ENCODE measurements around the gene IL20RB. TPM values are rescaled to one million over a fixed set of nuclear protein-coding genes. Genes with fewer than 3 reads are reported as not detected.

Gene IL20RB
- total RNA-seq, 2 experiments from 2014 or later, result 1.5 to 2.2 TPM

DNA sequence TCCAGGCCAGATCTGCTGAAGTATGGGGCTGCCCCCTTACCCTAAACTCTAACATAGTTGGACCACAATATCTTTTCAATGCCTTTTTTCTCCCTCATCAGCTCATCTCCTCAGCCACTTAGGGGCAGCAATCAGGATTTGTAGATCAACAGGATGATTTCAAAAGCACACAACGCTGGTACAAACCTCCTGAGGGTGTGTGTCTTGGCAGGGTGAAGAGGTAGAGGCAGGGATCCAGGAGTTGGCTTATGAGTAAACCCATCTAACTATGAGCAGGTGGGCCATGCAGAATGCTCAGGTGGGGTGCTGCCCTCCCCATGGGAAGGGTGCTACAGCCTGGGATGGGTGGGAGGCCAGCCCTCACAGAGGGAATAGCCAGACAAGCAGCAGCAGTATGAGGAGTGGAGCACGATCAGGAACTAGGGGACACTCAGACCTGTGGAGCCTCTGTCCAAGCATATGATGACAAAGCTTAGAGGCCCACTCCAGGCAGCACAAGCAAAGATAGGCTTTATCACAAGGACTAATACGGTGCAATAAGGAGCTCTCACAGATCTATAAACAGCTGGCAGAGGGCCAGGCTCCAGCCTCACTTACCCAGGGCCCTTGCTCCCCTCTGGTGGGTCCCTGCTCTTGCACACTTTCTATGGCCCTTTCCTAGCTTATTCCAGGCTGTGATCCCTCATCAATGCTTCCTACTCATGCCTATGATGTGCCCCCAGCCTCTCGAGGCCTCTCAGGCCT, 32.2 kb downstream of the IL20RB start:
- H3K27me3 ChIP-seq (ENCODE audit: control insufficient read depth in 1 of 2, insufficient read depth in 2 of 2, low read length in 2 of 2), result no peaks in the 10 kb centered on the region
- H3K36me3 ChIP-seq (ENCODE audit: insufficient read depth, low read length), result no peaks in the 10 kb centered on the region
- TF ChIP-seq, protein P1, sequence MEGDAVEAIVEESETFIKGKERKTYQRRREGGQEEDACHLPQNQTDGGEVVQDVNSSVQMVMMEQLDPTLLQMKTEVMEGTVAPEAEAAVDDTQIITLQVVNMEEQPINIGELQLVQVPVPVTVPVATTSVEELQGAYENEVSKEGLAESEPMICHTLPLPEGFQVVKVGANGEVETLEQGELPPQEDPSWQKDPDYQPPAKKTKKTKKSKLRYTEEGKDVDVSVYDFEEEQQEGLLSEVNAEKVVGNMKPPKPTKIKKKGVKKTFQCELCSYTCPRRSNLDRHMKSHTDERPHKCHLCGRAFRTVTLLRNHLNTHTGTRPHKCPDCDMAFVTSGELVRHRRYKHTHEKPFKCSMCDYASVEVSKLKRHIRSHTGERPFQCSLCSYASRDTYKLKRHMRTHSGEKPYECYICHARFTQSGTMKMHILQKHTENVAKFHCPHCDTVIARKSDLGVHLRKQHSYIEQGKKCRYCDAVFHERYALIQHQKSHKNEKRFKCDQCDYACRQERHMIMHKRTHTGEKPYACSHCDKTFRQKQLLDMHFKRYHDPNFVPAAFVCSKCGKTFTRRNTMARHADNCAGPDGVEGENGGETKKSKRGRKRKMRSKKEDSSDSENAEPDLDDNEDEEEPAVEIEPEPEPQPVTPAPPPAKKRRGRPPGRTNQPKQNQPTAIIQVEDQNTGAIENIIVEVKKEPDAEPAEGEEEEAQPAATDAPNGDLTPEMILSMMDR (IDR thresholded peaks at IDR 0.05), result no peak
- Mint-ChIP-seq H3K27me3 (no peaks in the 10 kb centered on the region), H3K4me1 (ENCODE audit: low read depth) (peaks cover 8% of the 10 kb centered on the region), H3K27ac (no peak overlapping the region), H3K36me3 (ENCODE audit: low read depth) (no peaks in the 10 kb centered on the region), H3K4me3 (no peak overlapping the region), H3K9me3 (no peaks in the 10 kb centered on the region)
- ATAC-seq (ENCODE audit: poor library complexity), result no peak
- no peak overlapping the region for H3K4me3 ChIP-seq (ENCODE audit: low read length)
- no peak overlapping the region for H3K27ac ChIP-seq (ENCODE audit: low read depth in 1 of 2, low read length in 2 of 2)
- DNase-seq, result no peak
- CTCF ChIA-PET, result interaction anchor here (1.5 kb wide), 1 partner anchor 42 kb away, joined by 4 read pairs; no protein-coding TSS in a partner anchor
- no peaks in the 10 kb centered on the region for H3K9me3 ChIP-seq (ENCODE audit: control insufficient read depth in 1 of 2, insufficient read depth in 1 of 2, low read length in 2 of 2)
- intact Hi-C loops (cut with DNase I, micrococcal nuclease), result no loop called here
- POLR2A ChIA-PET, result no interaction called here
- no peaks in the 10 kb centered on the region for H3K4me1 ChIP-seq (ENCODE audit: insufficient read depth, low read length)

DNA sequence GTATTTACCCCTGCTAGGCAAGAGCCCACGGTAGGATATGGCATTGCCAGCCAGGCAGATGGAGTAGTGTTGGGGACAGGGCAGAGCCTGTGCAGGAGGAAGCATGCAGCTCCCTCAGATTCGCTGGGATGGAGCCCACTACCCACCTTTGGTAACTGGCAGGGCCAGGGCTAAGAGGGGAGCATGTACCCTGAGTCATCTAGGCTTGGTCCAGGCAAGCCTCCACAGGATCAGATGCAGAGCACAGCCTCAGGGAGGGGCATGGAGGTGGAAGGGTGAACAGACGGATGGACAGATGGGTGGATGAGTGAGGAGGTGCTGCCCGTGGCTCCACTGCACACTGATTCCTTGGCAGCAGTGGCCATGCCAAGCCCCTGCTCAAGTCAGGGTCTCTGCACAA, 33.0 kb downstream of the IL20RB start:
- POLR2A ChIA-PET, result no interaction called here
- Mint-ChIP-seq H3K27me3 (no peaks in the 10 kb centered on the region), H3K4me3 (no peak overlapping the region), H3K4me1 (ENCODE audit: low read depth) (peaks cover 10% of the 10 kb centered on the region), H3K36me3 (ENCODE audit: low read depth) (no peaks in the 10 kb centered on the region), H3K9me3 (no peaks in the 10 kb centered on the region), H3K27ac (no peak overlapping the region)
- no peaks in the 10 kb centered on the region for H3K36me3 ChIP-seq (ENCODE audit: insufficient read depth, low read length)
- H3K4me3 ChIP-seq (ENCODE audit: low read length), result no peak overlapping the region
- ATAC-seq (ENCODE audit: poor library complexity), result no peak
- intact Hi-C loops (cut with DNase I, micrococcal nuclease), result no loop called here
- H3K27me3 ChIP-seq (ENCODE audit: control insufficient read depth in 1 of 2, insufficient read depth in 2 of 2, low read length in 2 of 2), result no peaks in the 10 kb centered on the region
- CTCF ChIA-PET, result no interaction called here
- no peaks in the 10 kb centered on the region for H3K9me3 ChIP-seq (ENCODE audit: control insufficient read depth in 1 of 2, insufficient read depth in 1 of 2, low read length in 2 of 2)
- no peak overlapping the region for H3K27ac ChIP-seq (ENCODE audit: low read depth in 1 of 2, low read length in 2 of 2)
- no peaks in the 10 kb centered on the region for H3K4me1 ChIP-seq (ENCODE audit: insufficient read depth, low read length)
- no peak for DNase-seq
- TF ChIP-seq, protein P1 (IDR thresholded peaks at IDR 0.05), result no peak

DNA sequence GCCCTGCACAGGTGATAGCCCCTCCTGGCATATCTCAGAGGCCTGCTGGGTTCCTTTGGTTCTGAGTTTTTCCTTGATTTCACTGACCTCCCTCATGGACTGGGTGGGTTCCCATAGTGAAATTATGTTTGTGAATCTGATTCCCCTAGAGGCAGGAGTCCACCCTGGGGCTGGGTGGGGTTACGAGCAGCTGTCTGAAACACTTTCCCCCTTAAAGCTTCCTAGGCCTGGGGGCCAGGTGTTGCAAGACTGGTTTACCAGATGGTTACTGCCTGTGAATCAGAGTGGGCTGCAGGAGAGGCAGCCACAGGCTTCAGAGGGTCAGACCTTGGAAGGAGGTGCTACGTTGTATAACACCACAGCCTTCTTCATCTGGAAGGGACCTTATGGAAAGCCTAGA, 34.3 kb downstream of the IL20RB start:
- CTCF ChIA-PET, result no interaction called here
- H3K27me3 ChIP-seq (ENCODE audit: control insufficient read depth in 1 of 2, insufficient read depth in 2 of 2, low read length in 2 of 2), result no peaks in the 10 kb centered on the region
- no peak for ATAC-seq (ENCODE audit: poor library complexity)

More for the DNA sequence above, 34.3 kb downstream of the IL20RB start:
- Mint-ChIP-seq H3K9me3 (no peaks in the 10 kb centered on the region), H3K4me1 (ENCODE audit: low read depth) (peaks cover 10% of the 10 kb centered on the region), H3K27ac (no peak overlapping the region), H3K4me3 (no peak overlapping the region), H3K36me3 (ENCODE audit: low read depth) (no peaks in the 10 kb centered on the region), H3K27me3 (no peaks in the 10 kb centered on the region)
- TF ChIP-seq, protein P1 (IDR thresholded peaks at IDR 0.05), result no peak
- Histone ChIP-seq H3K27ac (ENCODE audit: low read depth in 1 of 2, low read length in 2 of 2) (no peak overlapping the region), H3K4me3 (ENCODE audit: low read length) (no peak overlapping the region), H3K4me1 (ENCODE audit: insufficient read depth, low read length) (no peaks in the 10 kb centered on the region), H3K9me3 (ENCODE audit: control insufficient read depth in 1 of 2, insufficient read depth in 1 of 2, low read length in 2 of 2) (no peaks in the 10 kb centered on the region), H3K36me3 (ENCODE audit: insufficient read depth, low read length) (no peaks in the 10 kb centered on the region)
- DNase-seq, result no peak
- intact Hi-C loops (cut with DNase I, micrococcal nuclease), result no loop called here
- POLR2A ChIA-PET, result no interaction called here

Data from CD4-positive, alpha-beta T cell (primary cell).